GM19455 (cell line): ENCODE measurements around the gene CAV2.
A peak's percentile ranks its signal among the peaks of the same experiment; 100 is the strongest.

Experiments used
- ATAC-seq: cut with Tn5 transposase; IDR thresholded peaks from one replicate; pipeline ENCODE4 v1.9.1; 2021; ENCODE audit not compliant: unreplicated experiment

Gene CAV2

DNA sequence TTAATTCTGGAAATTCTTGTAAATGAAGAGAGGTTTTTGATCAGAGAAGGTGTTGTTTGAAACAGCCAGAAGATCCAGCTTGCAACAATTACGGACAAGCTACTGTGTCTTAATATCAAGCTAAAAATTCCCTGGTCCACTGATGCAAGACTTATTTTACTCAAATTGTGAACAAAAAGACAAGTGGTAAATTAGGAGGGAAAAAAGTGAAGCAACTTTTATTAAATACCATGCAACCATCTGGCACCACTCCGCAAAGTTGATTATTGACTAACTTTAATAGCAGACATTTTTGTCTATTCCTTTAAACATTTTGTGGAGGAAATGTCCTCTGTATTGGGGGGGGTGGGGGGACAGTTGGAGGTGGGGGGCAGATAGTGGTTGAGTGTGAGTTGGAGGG lies 5.1 kb upstream of the CAV2 start:
- no peak for ATAC-seq

DNA sequence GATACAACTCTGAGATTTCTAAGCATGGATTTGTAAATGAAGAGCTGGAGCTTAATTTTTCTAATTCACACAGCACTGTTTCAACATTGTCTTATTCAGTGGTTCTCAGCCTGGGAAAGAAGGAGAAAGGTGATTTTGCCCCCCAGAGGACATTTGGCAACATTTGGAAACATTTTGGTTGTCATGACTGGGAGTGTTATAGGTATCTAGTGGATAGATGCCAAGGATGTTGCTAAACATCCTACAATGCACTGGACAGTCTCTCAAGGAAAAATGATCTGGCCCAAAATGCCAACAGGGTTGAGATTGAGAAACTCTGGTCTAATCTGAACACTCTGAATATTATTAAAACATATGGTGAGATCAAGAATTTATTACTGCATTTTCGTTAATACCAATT lies 3.8 kb upstream of the CAV2 start:
- no peak for ATAC-seq

DNA sequence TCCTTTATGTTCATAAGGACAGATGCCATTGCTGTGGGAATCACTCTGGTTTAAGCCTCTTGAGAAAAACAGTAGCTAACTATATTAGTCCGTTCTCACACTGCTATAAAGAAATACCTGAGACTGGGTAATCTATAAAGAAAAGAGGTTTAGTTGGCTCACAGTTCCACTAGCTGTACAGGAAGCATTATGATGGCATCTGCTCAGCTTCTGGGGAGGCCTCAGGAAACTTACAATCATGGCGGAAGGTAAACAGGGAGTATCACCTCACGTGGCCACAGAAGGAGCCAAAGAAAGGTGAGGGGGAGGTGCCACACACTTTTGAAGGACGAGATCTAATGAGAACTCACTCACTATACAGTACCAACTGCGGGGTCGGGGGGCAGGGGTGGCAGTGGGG lies 2.9 kb upstream of the CAV2 start:
- no peak for ATAC-seq

DNA sequence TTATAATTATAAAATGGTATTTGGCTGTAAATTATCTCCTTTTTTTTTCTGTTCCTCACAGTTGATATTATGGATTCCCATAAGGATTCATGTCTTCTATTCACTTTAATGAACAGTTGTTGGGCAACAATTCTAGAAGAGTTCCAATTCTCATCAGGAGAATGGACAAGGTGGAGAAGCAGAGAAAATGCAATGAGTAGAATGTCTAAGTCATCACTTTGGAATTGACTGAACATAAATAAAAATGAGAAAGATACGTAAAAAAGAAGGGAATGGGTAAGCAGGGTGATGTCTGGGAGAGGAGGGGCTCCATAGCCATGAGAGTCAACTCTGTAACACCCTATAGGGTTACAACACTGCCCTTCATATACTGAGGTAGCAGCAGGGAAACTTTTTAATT lies 1.8 kb upstream of the CAV2 start:
- ATAC-seq, result no peak

DNA sequence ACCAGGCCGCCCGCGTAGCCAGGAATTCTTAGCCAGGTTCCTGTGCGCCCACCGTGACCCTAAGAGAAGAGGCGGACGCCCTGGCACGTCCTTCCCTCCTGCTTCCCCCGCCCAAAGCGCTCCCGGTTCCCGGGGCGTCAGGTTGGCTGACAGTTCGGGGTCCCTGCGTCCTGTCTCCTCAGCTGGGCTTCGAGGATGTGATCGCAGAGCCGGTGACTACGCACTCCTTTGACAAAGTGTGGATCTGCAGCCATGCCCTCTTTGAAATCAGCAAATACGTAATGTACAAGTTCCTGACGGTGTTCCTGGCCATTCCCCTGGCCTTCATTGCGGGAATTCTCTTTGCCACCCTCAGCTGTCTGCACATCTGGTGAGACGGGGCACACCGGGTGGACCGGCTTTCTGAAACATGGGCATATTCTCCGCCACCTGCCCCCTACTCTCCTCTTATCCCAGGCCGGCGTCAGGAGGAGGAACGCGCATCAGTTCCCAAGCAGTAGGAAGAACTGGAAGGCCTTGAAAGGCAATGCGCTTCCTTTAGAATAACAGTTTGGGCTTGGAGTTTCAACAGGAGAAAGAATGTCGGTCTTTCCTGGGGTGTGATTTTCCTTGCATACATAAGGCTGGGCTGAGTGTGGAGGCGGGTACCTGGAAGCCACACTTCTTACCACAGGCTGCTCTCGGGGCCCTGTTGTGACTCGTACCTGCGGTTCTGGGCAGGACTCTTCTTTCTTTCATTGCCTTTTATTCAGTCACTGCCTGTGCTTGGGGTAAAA lies 728 bp downstream of the CAV2 start:
- peak; percentile 56 for ATAC-seq

DNA sequence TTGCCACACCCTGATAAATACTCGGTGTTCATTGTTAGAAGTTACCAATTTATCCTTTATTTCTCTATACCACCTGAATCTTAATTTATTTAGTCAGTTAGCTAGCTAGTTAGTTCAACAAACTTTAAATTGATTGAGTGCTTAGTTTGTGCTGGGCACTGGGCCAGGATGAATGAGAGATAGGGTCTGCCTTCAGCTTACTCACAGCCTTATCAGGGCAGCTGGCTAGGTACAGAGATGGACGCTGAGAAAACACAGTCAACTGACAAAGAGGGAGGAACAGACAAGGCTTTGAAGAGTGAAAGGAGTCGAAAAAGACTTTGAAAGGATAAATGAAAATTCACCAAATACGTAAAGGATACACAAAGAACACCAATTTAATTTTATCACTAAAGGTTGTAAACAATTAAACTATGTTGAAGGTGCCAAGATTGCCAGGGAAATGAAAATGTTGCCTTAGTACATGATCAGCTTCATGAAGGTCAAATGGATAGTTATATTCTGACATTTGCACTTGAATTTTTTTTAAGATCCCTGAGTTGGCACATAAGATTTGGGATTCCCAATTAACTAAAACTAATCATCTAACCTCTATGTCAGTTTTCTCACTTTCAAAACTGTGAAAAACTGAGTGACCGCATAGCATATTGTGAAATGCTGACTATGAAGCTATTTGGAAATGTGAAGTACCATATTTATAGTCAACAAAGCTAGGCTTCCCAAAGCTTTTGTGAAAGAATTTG lies 2.1 kb downstream of the CAV2 start:
- no peak for ATAC-seq

DNA sequence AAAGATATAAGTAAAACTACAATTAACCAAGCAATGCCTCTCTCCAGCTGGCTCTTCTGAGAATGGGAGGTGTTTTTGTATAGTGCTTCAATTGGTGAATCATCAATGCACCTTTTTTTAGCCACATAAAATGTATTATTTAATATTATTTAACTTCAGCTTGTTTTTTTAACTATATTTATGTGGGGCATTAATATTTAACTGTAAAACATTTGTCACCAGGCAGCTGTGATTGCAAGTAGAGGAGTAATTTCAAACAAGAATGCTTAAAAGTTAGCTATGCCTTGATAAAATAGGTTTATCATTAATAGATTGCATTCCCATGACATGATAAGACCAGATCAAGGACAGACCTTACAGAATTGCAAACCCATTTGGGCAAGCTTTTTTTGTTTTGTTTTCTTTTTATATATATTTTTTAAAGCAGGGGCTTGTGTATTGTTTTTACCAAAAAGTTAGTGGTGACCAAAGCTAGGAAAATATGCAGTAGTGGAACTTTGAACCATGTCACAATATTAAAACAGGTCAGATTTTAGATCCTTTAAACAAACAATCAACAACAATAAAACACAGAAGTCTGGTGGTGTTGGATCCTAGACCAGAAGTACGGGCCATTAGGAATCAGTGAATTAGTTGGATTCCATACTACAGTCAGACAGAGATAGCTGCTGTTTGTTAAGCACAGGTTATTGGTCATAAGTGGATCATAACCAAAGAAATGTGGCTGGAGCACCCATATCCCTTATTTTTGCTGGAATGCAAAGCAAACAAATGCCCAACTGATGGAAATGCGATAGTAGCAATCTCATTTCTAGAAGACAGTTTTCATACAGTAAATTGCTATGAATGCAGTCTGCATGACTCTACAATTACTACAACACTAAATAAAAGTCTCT lies 2.9 kb downstream of the CAV2 start:
- ATAC-seq, result no peak

DNA sequence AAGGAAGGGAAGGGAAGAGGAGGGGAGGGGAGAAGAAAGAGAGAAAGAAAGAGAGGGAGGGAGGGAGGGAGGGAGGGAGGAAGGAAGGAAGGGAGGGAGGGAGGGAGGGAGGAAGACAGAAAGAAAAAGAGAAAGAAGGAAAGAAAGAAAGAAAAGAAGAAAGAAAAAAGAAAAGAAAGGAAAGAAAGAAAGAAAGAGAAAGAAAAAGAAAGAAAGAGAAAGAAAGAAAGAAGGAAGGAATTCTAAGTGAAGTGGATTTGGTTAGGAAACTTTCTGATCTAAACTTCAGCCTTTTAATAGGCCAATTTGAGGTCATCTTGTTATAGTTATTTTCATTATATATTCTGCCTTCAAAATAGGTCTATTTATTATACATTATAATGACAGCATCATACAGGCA lies 4.3 kb downstream of the CAV2 start:
- ATAC-seq, result no peak

DNA sequence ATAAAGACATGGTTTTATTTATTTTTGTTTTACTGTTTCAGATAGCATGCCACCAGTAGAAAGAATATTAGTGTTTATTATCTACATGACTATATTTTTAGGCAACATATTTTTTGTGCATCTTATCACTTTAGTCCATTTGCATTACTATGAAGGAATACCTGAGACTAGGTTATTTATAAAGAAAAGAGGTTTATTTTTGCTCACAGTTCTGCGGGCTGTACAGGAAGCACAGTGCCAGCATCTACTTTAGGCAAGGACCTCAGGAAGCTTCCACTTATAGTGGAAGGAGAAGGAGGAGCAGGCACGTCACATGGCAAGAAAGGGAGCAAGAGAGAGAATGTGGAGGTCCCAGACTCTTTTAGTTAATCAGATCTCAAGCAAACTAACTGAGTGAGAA lies 5.7 kb downstream of the CAV2 start:
- no peak for ATAC-seq

DNA sequence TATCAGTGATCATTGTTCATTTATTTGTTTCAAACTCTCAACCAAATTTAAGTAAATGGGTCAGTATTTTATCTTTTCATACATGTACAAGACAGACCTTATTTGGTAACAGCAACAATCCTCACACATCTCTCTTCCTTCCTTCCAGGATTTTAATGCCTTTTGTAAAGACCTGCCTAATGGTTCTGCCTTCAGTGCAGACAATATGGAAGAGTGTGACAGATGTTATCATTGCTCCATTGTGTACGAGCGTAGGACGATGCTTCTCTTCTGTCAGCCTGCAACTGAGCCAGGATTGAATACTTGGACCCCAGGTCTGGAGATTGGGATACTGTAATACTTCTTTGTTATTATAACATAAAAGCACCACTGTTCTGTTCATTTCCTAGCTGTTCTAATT lies 6.3 kb downstream of the CAV2 start:
- no peak for ATAC-seq

DNA sequence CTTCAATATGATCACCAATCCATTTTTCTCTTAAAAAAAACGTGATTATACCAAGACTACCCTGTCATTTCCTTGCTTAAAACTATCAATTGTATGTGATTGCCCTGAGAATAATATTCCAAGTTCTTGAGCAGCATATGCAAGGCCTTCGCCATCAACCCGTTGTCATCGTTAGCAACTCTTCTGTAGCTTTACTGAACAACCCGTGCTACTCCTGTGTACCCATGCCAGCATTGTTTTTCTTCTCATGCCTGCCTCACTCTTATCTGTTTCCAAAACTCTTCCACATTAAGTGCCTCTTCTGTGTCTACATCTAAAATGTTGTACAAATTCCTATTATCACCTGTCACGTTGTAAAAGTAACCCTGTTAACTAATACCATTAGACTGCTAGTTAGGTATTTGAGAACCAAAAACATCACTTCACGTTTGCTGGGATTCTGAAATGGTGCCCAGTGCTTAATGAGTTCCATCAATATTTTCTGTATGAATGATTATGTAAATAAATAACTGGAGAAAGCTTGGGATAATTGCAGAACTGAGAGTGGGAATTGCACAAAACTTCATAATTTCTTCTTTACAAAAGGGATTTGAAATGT lies 10.5 kb downstream of the CAV2 start:
- no peak for ATAC-seq

DNA sequence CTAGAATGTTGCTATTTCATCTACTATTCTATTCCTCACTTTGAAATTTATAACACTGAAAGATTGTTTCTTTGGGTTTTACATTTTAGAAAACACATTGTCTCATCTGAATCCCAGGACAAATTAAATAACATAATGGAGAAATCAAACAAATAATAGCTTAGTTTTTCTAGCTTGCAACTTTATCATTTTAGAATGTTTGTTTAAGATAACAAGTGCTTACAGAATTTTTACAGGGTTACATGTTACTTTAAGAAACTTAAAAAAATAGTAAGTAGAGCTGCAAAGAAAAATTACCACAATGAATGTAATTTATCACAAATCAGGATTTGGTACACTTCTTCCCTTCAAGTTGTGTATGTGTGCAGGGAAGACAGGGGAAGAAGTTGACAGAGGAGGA lies 11.3 kb downstream of the CAV2 start:
- no peak for ATAC-seq

DNA sequence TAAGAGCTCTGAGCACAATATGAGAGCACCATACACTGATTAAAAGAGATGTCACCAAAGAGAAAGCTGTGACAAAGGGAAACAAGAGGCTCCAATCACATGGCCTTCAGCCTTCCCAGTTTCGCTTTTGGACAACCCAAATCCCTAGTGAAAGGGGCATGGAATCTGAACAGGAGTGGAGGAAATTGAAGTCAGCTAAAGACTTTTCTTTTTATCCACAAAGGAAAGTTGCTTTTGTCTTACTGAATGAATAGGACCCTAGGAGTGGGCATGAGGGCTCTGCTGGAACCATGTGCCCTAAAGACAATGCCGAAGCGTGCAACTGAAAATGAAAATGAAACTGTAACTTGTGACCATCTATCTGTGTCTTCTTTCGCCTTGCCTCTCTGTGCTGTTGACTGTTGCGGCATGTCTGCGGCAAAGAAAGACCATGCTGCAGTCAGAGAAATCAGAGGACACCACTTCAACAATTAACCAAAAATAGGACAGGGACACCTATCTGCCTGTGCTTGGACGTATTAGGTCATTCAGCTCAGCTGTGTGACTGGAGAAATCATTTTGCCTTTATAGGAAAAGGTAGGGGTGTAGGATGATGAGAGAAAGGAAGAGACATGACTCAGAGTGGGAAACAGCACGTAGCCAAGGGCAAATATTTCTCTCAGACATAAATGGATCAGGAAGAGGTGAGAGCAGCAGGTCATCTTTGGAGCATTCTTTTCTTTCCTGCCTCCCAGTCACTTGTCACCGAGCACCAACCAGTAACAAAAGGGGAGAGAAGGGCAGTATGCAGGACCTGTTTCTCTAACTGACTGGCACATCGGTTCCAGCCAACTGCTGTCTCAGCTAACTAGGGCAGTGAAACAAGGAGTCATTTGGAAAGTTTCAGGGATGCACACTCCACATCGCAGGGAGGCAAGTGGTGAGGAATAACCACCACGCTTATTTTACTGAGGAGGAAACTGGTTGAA lies 12.3 kb downstream of the CAV2 start:
- ATAC-seq, result peak; percentile 100

DNA sequence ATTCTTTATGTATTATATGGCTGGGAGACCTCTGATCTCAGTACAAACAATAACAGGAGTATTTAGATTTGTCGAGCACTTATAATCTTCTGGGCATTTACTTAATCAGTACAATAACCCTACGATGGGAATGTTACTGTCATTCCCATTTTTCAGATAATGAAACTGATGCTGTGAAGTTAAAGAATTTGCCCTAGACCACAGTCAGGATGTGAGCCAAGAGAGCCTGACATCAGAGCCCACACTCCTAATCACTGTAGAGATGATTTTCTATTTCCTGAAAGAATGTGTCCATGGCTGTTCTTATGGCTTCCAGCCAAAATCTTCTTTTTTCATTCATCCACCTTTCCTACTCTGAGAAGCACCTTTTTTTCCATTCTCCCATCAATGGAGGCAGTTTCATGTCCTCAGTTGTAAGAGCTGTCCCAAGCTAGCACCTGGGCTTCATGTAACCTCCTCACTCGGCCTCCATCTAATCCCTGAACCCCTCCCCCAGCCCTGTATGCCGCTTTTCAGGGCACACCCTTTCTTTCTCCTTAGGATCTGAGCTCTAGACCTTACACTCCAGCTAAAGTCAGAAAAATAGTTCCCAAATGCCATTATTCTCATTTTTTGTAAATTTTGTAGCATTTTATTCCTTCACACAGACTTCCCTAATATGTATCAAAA lies 13.1 kb downstream of the CAV2 start:
- ATAC-seq, result no peak

DNA sequence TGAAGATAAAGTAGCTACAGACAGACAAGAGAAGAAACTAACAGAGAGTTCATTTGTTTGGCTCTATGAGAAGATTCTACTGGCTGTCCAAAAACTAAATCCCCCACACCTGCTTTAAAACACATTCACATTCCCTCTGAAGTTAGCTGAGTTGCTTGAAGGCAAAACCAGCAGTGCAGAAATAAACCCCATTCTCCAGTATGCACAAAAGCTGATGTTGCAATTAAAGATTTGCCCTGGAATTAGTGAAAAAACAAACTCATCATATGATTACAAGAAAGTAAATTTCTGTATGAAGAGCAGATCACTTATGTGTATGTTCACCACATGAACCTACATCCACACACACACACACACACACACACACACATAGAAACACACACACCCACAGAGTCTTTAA lies 16.0 kb downstream of the CAV2 start:
- no peak for ATAC-seq

DNA sequence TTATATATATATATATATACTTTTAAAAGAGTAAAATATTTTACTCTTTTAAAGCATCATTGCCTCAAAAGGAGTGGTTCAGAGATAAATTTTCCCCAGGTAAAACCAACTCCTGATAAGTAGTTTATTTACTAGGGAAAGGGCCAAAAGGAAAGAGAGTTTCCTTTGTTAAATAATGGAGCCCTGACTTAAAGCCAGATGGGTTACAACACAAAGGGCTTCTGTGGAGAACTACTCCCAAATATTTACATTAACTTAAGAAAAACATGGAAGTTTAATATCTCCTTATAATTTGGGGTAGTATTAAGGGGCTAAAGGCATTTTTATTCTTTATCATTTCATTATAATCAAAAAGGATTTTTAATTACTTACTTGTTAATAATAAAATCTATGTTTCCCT lies 16.8 kb downstream of the CAV2 start:
- no peak for ATAC-seq

DNA sequence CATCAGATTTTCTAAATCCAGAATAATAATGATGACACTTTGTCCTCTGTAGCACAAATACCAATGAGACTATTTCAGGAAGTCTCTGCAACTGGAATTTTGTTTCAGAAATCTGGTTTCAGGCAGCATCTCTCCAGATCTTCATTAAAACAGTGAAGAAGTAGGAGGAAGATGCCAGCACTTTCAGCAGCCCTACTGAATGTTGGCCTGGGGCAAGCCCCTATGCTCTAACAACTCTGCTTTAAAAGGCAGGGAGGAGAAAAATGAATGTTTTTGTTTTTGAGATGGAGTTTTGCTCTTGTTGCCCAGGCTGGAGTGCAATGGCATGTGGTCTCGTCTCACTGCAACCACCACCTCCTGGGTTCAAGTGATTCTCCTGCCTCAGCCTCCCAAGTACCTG lies 18.1 kb downstream of the CAV2 start:
- ATAC-seq, result no peak

DNA sequence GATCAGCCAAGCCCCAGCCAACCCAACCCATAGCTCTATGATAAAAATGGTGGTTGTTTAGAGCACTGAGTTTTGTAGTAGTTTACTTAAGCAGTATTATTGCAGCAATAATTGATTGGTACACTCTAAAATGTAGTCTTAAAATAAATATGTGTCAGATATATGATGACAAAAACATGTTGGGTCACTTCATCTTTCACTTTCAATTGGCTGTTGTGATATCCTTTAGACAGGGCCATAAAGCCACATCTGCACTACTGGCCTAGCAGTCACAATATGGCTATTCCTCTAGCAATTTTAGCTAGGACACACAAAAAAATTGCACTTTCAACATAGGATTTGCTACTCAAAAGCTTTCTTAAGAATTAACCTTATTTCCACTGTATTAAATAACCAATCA lies 19.4 kb downstream of the CAV2 start:
- no peak for ATAC-seq

DNA sequence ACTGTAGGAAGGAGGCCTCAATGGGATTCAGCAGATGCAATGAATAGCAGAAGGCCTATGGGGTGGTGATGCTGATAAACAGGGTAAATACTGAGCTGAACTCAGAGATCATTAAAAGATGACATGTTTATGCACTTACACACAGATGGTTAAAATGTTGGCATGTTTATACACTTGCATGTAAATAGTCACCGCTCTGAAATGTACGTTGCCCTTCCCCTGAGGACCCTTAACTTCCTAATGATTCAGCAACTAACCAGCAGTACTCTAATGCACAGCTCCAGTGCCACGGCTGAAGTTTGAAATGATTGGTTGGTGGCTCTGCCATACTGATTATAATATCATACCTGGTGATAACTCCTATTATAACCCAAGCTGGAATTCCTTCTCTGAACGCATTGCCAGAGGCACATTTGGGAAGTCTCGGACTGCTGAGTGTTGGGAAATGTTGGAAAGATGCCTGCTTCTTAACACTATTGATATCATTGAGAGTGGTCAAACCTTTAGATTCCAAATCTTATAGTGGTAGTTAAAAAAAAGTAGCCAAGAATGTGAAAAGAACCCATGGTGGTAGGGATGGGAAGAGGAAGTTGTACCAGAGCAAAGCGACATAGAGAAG lies 21.6 kb downstream of the CAV2 start:
- ATAC-seq, result no peak
